ENCODE measurements around the gene KATNBL1.

DNA sequence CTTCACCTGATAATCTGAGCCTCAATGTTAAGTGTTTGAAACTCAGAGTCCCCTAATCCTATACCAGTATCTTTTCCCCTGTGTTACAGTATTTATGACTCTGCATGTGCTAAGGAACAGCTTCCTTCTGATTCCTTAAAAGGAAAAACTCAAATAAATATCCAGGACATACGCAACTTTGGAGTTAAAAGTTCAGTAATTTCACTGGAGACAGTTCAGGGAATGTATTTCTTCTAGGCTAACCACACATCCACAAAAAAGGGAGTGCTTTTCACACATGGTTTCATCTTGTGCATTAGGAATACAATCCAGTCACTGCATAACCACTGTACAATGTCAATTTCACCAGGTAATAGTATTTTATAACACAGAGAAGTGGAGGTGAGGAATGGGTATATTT lies 77.0 kb downstream of the KATNBL1 start:
- no peak for TF ChIP-seq POLR2A (IDR thresholded peaks at IDR 0.05; ENCODE audit: low read depth, low read length)
- TF ChIP-seq JUN (IDR thresholded peaks at IDR 0.05; ENCODE audit: borderline replicate concordance, insufficient read depth, insufficient read length, low read depth): no peak

Measured in endothelial cell of umbilical vein (primary cell).